Epithelial cell of proximal tubule (primary cell): ENCODE results near the gene PHC3. TPM values are rescaled to one million over a fixed set of nuclear protein-coding genes. Genes with fewer than 3 reads are reported as not detected.
A peak's percentile ranks its signal among the peaks of the same experiment; 100 is the strongest.

Source experiments
- DNase-seq: peaks from one replicate; pipeline ENCODE4 v3.0.0-alpha.2; 2011; ENCODE audit warnings: low read depth
- H3K4me3 ChIP-seq: 2 replicates; pipeline ENCODE4 v1.5.1; 2011; ENCODE audit warnings: low read depth, mild to moderate bottlenecking, low read length
- CTCF ChIP-seq: conservative IDR thresholded peaks from 2 replicates; pipeline ENCODE4 v1.5.1; 2012; ENCODE audit warnings: low read depth, mild to moderate bottlenecking, low read length
- total RNA-seq: library from RNA; depleted of rRNA; stranded (reverse); fragments of >200 nt; gene quantifications from 2 replicates; pipeline ENCODE4 v1.2.3, GENCODE V29; 2015

The PHC3 gene
- total RNA-seq, result 13.0 and 18.5 TPM in 2 replicates

GRCh38 chr3:170180908-170181885 is at the start of gene PHC3:
TSS of gene PHC3 (minus strand) at chr3:170181733. CDS start at chr3:170181715, 18 bp downstream.
- no peak for TF ChIP-seq CTCF
- DNase-seq, result no peak
- H3K4me3 ChIP-seq, result peak within 1 kb of the TSS; percentile 99

- DNase-seq, result peak; percentile 49
- no peak overlapping the region for H3K4me3 ChIP-seq
- no peak for TF ChIP-seq CTCF
Measured at GRCh38 chr3:170228093-170228766, 46.7 kb upstream of the PHC3 start.

- peak; percentile 49 for DNase-seq
- H3K4me3 ChIP-seq, result peak overlapping the region; percentile 1
- TF ChIP-seq CTCF, result no peak
Measured at GRCh38 chr3:170226426-170226960, 45.0 kb upstream of the PHC3 start.

- H3K4me3 ChIP-seq, result peak overlapping the region; percentile 1
- TF ChIP-seq CTCF, result no peak
- no peak for DNase-seq
Measured at GRCh38 chr3:170225166-170225565, 43.6 kb upstream of the PHC3 start.

GRCh38 chr3:170222647-170223541 is 41.4 kb upstream of the PHC3 start:
- H3K4me3 ChIP-seq, result peak overlapping the region; percentile 79
- peak; percentile 25 for TF ChIP-seq CTCF
- DNase-seq, result no peak

GRCh38 chr3:170221924-170222646 is 40.6 kb upstream of the PHC3 start, which contains the start of gene PRKCI:
TSS of gene PRKCI (plus strand) at chr3:170222424. CDS start at chr3:170222670, 246 bp downstream.
- peak within 1 kb of the TSS; percentile 79 for H3K4me3 ChIP-seq
- no peak for TF ChIP-seq CTCF
- peak; percentile 90 for DNase-seq
